K562 (cell line): ENCODE results near the gene PDCD1. TPM values are rescaled to one million over a fixed set of nuclear protein-coding genes. Genes with fewer than 3 reads are reported as not detected.

Experiments used
- COPS2 ChIP-seq: fragments of 450-650 bp; conservative IDR thresholded peaks from 2 replicates; pipeline ENCODE4 v1.6.1; 2016; ENCODE audit warnings: mild to moderate bottlenecking, moderate library complexity
- JUNB ChIP-seq: fragments of 450-650 bp; formaldehyde crosslinking; conservative IDR thresholded peaks from 2 replicates; pipeline ENCODE4 v1.4.0; 2020; ENCODE audit warnings: mild to moderate bottlenecking
- MTA3 ChIP-seq: fragments of 450-650 bp; formaldehyde crosslinking; IDR thresholded peaks from 2 replicates; pipeline ENCODE4 v1.6.1; 2017; ENCODE audit warnings: mild to moderate bottlenecking, borderline replicate concordance
- NCOA2 ChIP-seq, 2 experiments: fragments of 450-650 bp; IDR thresholded peaks; 2 replicates each; pipeline ENCODE4 v1.6.1; 2018; ENCODE audit warnings: mild to moderate bottlenecking in 2 of 2, moderate library complexity in 1 of 2; ENCODE audit not compliant: partially characterized antibody in 2 of 2
- NFE2 ChIP-seq: IDR thresholded peaks from 2 replicates; pipeline ENCODE4 v1.6.1; 2014; ENCODE audit warnings: antibody characterized with exemption, low read depth
- PHF20 ChIP-seq: fragments of 450-650 bp; IDR thresholded peaks from 2 replicates; pipeline ENCODE4 v1.6.1; 2018; ENCODE audit not compliant: partially characterized antibody
- RNF2 ChIP-seq: sonication (generic); IDR thresholded peaks from 2 replicates; pipeline ENCODE4 v1.6.1; 2016
- TGIF2 ChIP-seq: sonication (generic); formaldehyde crosslinking; IDR thresholded peaks from 2 replicates; pipeline ENCODE4 v1.8.1; 2022; ENCODE audit warnings: mild to moderate bottlenecking, missing genetic modification reagents, moderate library complexity
- polyA plus RNA-seq, 8 experiments: library from polyadenylated mRNA; depleted of rRNA in 4 of 8; stranded (reverse) in 5 of 8; unstranded in 3 of 8; fragments of >200 nt; fragmentation: Nextera tagmentation in 2 of 8; fragmentation: Illumina TruSeq in 1 of 8; extraction: Ambion mirVana in 2 of 8; extraction: Trizol in 1 of 8; gene quantifications; 2 replicates each; pipeline versions ENCODE4 v1.2.1 to v1.2.3, GENCODE V29; 2011 to 2014; ENCODE audit warnings: inconsistent platforms in 1 of 8, missing spikeins in 1 of 8
- total RNA-seq, 7 experiments: library from RNA; depleted of rRNA in 6 of 7; stranded (reverse); fragments of >200 nt in 6 of 7; fragmentation: Illumina TruSeq in 2 of 7; extraction: Trizol in 2 of 7; gene quantifications; 2 replicates each; pipeline versions ENCODE4 v1.2.1 to v1.2.3, GENCODE V29; 2011 to 2021; ENCODE audit warnings: low replicate concordance in 1 of 7
- TF ChIP-seq, protein P1 (sequence below): fragments of 250-450 bp; sonication (Bioruptor Pico); IDR thresholded peaks from 2 replicates; pipeline ENCODE4 v1.4.0; 2020; ENCODE audit warnings: mild to moderate bottlenecking, moderate library complexity
- TF ChIP-seq, protein P2 (sequence below): IDR thresholded peaks from 2 replicates; pipeline ENCODE4 v1.6.1; 2014; ENCODE audit warnings: antibody characterized with exemption

PDCD1 gene
- total and polyA plus RNA-seq, 9 of the 15 experiments (the other 6 are each of a cell fraction or from before 2014, with no cell fraction given): 0.15 to 2.5 (median 1.0) TPM; not detected in 2

DNA sequence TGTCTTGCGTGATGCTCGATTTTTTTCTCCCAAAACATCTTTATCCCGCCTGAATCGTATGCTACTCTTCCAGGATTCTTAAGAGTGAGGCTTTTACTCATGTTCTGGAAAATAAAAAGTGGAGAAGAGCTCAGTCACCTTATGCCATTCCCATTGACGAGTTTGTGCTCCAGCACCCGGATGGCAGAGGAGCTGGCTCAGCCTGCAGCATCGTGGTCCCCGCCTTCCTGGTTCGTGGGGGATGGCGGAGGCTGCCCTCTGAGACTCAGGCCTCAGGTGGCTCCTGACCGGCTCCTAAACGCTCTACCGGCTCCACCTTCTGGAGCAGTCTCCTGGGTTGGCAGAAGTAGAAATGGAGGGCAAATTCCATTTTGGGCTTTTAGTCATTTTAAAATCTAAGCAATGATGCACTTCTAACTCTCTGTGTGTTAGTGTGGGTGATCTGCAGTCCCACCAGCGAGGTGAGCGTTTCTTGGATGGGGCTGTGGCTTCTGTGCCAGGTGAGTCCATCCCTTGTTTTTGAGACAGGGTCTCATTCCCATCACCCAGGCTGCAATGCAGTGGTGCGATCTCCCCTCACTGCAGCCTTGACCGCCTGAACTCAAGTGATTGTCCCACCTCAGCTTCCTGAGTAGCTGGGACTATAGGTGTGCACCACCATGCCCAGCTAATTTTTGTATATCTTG, 38.7 kb upstream of the PDCD1 start (continued):
- no peak for TF ChIP-seq MTA3
- no peak for TF ChIP-seq JUNB (CRISPR knock-in tag)
- TF ChIP-seq NCOA2 (IDR thresholded peaks at IDR 0.05; ENCODE audit: partially characterized antibody in 2 of 2): no peak
- TF ChIP-seq PHF20: no peak
- no peak for TF ChIP-seq RNF2
- TF ChIP-seq TGIF2 (CRISPR knock-in tag): no peak
- TF ChIP-seq COPS2: no peak
- TF ChIP-seq, protein P1, sequence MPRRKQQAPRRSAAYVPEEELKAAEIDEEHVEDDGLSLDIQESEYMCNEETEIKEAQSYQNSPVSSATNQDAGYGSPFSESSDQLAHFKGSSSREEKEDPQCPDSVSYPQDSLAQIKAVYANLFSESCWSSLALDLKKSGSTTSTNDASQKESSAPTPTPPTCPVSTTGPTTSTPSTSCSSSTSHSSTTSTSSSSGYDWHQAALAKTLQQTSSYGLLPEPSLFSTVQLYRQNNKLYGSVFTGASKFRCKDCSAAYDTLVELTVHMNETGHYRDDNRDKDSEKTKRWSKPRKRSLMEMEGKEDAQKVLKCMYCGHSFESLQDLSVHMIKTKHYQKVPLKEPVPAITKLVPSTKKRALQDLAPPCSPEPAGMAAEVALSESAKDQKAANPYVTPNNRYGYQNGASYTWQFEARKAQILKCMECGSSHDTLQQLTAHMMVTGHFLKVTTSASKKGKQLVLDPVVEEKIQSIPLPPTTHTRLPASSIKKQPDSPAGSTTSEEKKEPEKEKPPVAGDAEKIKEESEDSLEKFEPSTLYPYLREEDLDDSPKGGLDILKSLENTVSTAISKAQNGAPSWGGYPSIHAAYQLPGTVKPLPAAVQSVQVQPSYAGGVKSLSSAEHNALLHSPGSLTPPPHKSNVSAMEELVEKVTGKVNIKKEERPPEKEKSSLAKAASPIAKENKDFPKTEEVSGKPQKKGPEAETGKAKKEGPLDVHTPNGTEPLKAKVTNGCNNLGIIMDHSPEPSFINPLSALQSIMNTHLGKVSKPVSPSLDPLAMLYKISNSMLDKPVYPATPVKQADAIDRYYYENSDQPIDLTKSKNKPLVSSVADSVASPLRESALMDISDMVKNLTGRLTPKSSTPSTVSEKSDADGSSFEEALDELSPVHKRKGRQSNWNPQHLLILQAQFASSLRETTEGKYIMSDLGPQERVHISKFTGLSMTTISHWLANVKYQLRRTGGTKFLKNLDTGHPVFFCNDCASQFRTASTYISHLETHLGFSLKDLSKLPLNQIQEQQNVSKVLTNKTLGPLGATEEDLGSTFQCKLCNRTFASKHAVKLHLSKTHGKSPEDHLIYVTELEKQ (CRISPR knock-in tag): no peak
- no peak for TF ChIP-seq NFE2
- TF ChIP-seq, protein P2, sequence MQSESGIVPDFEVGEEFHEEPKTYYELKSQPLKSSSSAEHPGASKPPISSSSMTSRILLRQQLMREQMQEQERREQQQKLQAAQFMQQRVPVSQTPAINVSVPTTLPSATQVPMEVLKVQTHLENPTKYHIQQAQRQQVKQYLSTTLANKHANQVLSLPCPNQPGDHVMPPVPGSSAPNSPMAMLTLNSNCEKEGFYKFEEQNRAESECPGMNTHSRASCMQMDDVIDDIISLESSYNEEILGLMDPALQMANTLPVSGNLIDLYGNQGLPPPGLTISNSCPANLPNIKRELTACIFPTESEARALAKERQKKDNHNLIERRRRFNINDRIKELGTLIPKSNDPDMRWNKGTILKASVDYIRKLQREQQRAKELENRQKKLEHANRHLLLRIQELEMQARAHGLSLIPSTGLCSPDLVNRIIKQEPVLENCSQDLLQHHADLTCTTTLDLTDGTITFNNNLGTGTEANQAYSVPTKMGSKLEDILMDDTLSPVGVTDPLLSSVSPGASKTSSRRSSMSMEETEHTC: no peak
